GM12892 (cell line): Measurements from ENCODE around the gene RNF4.
"Not testable (repeated sequence)": the region's sequence is repeated elsewhere in the genome, so short reads cannot be mapped to it uniquely, and the experiment has no call there.

ENCODE experiments used
- DNase-seq: peaks from one replicate; pipeline ENCODE4 v3.0.0; 2011; ENCODE audit not compliant: insufficient read length
- FAIRE-seq: peaks from 2 replicates; lab custom pipeline; 2011; peaks lifted over from hg19 to GRCh38; lab: Jason Lieb, UNC
- POLR2A ChIP-seq: IDR thresholded peaks from 2 replicates; pipeline ENCODE4 v1.6.1; 2011; ENCODE audit warnings: low read depth, low read length, control low read depth
- POLR2AphosphoS5 ChIP-seq: IDR thresholded peaks from 2 replicates; pipeline ENCODE4 v1.6.1; 2011; ENCODE audit warnings: low read depth, low read length, control low read depth
- TAF1 ChIP-seq: IDR thresholded peaks from 2 replicates; pipeline ENCODE4 v1.6.1; 2011; ENCODE audit warnings: low read depth, mild to moderate bottlenecking, control low read depth, low read length, borderline replicate concordance

Gene RNF4

GRCh38 chr4:2526559-2526958 lies 57.7 kb downstream of the RNF4 start:
- no peak for DNase-seq

GRCh38 chr4:2534904-2535375 lies 66.0 kb downstream of the RNF4 start:
- DNase-seq = no peak
- peak; percentile 58 for FAIRE-seq
- TF ChIP-seq POLR2AphosphoS5 (no peak), TAF1 (no peak), POLR2A (no peak)

More at GRCh38 chr4:2526559-2526958, 57.7 kb downstream of the RNF4 start:
- no peak for TF ChIP-seq POLR2AphosphoS5
- no peak for TF ChIP-seq POLR2A
- TF ChIP-seq TAF1 = no peak
- no peak for FAIRE-seq

GRCh38 chr4:2535376-2536192 lies 66.7 kb downstream of the RNF4 start:
- DNase-seq (peak; percentile 36), FAIRE-seq (peak; percentile 80)
- TF ChIP-seq POLR2AphosphoS5 (no peak), POLR2A (peak; percentile 51; the same call in 1 of the 2 replicates)

GRCh38 chr4:2536193-2537010 lies 67.5 kb downstream of the RNF4 start, which contains the start of gene FAM193A:
Gene FAM193A, plus strand, starts transcription at chr4:2536647. Its CDS starts 269 bp downstream, at chr4:2536916.
- FAIRE-seq (peak; percentile 99), DNase-seq (peak; percentile 78)
- peak; percentile 30; the same call in 1 of the 2 replicates for TF ChIP-seq POLR2AphosphoS5
- TF ChIP-seq POLR2A = peak; percentile 57; the same call in 1 of the 2 replicates
- TF ChIP-seq TAF1 = no peak

- no peak for TF ChIP-seq POLR2A
- no peak for TF ChIP-seq TAF1
- no peak for TF ChIP-seq POLR2AphosphoS5
- FAIRE-seq (peak; percentile 74), DNase-seq (peak; percentile 24)
Observed at GRCh38 chr4:2537011-2537830, 68.3 kb downstream of the RNF4 start.

GRCh38 chr4:2543580-2544191 lies 74.8 kb downstream of the RNF4 start:
- not testable (repeated sequence) for DNase-seq, FAIRE-seq

- DNase-seq = no peak
- TF ChIP-seq POLR2AphosphoS5 = no peak
- no peak for TF ChIP-seq POLR2A
- no peak for TF ChIP-seq TAF1
- FAIRE-seq = no peak
Observed at GRCh38 chr4:2545321-2546013, 76.6 kb downstream of the RNF4 start.

GRCh38 chr4:2546286-2546823 lies 77.4 kb downstream of the RNF4 start:
- FAIRE-seq = no peak
- DNase-seq = no peak
- no peak for TF ChIP-seq POLR2AphosphoS5
- TF ChIP-seq POLR2A = no peak
- no peak for TF ChIP-seq TAF1

GRCh38 chr4:2546961-2547691 lies 78.2 kb downstream of the RNF4 start:
- FAIRE-seq, DNase-seq: not testable (repeated sequence)
